Measurements from ENCODE around the gene ATP13A3.

GRCh38 chr3:194389269-194389668 is 97.5 kb downstream of the ATP13A3 start:
- TF ChIP-seq CTCF (IDR thresholded peaks at IDR 0.05; ENCODE audit: low read depth, low read length) (no peak), EZH2phosphoT487 (IDR thresholded peaks at IDR 0.05; ENCODE audit: low read depth) (no peak)

Measured in OCI-LY3 (cell line).